K562 (cell line): ENCODE results near the gene ZNF689. TPM values are rescaled to one million over a fixed set of nuclear protein-coding genes. Genes with fewer than 3 reads are reported as not detected.

Experiments
- ATAC-seq: fragments of 200-7000 bp; cut with Tn5 transposase; 3 replicates; pipeline ENCODE4 v1.9.1; 2020; ENCODE audit warnings: moderate library complexity
- BruUV-seq: library from RNA; stranded (reverse); fragments of 400-500 nt; replicated peaks from 2 replicates; lab custom pipeline; 2021; lab: Mats Ljungman, UMichigan
- CTCF ChIA-PET: fragments of 300-600 bp; formaldehyde crosslinking; extraction: SDS; loops from one replicate; lab custom pipeline; 2021; ENCODE audit warnings: low intra/inter-chr PET ratio; lab: Yijun Ruan, JAX
- POLR2A ChIA-PET: fragments of 300-600, 350-650 bp; sonication (Branson Sonifier 250); formaldehyde crosslinking; extraction: SDS; loops from one replicate; lab custom pipeline; 2021; ENCODE audit warnings: antibody characterized with exemption, inconsistent platforms; lab: Yijun Ruan, JAX
- DNase-seq, 4 experiments: peaks; one replicate each; pipeline versions ENCODE4 v3.0.0 to v3.0.0-alpha.2; 2011 to 2018; ENCODE audit warnings: low spot score in 3 of 4, mixed read lengths in 3 of 4; ENCODE audit errors: extremely low read depth in 1 of 4
- FAIRE-seq: peaks from 2 replicates; lab custom pipeline; 2011; peaks lifted over from hg19 to GRCh38; lab: Jason Lieb, UNC
- H2AFZ ChIP-seq: 2 replicates; pipeline ENCODE4 v1.6.0; 2011; ENCODE audit warnings: low read depth, low read length, control low read depth, inconsistent platforms
- H3K27ac ChIP-seq: fragments of 200-600 bp; 3 replicates; pipeline ENCODE4 v1.8.0; 2011; ENCODE audit warnings: low read depth, mild to moderate bottlenecking, control low read depth, inconsistent platforms, low read length, moderate library complexity, mixed read lengths; ENCODE audit errors: extremely low read depth
- H3K27me3 ChIP-seq, 2 experiments: fragments of 300-600 bp in 1 of 2; 2 replicates in 1 of 2; 3 replicates in 1 of 2; pipeline versions ENCODE4 v1.6.0 to v1.8.0; 2011; ENCODE audit warnings: inconsistent platforms in 2 of 2, low read length in 2 of 2, mild to moderate bottlenecking in 1 of 2, mixed read lengths in 1 of 2, moderate library complexity in 1 of 2; ENCODE audit not compliant: control insufficient read depth in 2 of 2, insufficient read depth in 2 of 2
- H3K36me3 ChIP-seq: fragments of 300-600 bp; 3 replicates; pipeline ENCODE4 v1.8.0; 2011; ENCODE audit warnings: mild to moderate bottlenecking, low read length, inconsistent platforms; ENCODE audit not compliant: control insufficient read depth, insufficient read depth
- H3K4me1 ChIP-seq, 2 experiments: fragments of 200-600 bp in 1 of 2; replicated peaks in 1 of 2; 2 replicates in 1 of 2; 3 replicates in 1 of 2; pipeline versions ENCODE4 v1.5.1 to v1.8.0; 2011; ENCODE audit warnings: inconsistent platforms in 2 of 2, low read length in 2 of 2, mild to moderate bottlenecking in 1 of 2, mixed read lengths in 1 of 2, moderate library complexity in 1 of 2; ENCODE audit not compliant: control insufficient read depth in 2 of 2, insufficient read depth in 2 of 2
- H3K4me2 ChIP-seq: 2 replicates; pipeline ENCODE4 v1.6.1; 2011; ENCODE audit warnings: low read length, control low read depth, inconsistent platforms, mixed read lengths; ENCODE audit not compliant: insufficient read depth
- H3K4me3 ChIP-seq: fragments of 200-600 bp; sonication (generic), shearing (Covaris generic); 2 replicates; pipeline ENCODE4 v1.5.1; 2016; ENCODE audit warnings: control low read depth, inconsistent platforms
- H3K79me2 ChIP-seq: fragments of 200-600 bp; 3 replicates; pipeline ENCODE4 v1.8.0; 2011; ENCODE audit warnings: low read length, inconsistent platforms; ENCODE audit not compliant: control insufficient read depth, insufficient read depth
- H3K9ac ChIP-seq, 2 experiments: 2 replicates each; pipeline versions ENCODE4 v1.6.0 to v1.6.1; 2011; ENCODE audit warnings: low read depth in 2 of 2, low read length in 2 of 2, control low read depth in 1 of 2, inconsistent platforms in 1 of 2, mild to moderate bottlenecking in 1 of 2, mixed read lengths in 1 of 2; ENCODE audit not compliant: insufficient read depth in 1 of 2
- H3K9me1 ChIP-seq: one replicate; pipeline ENCODE4 v1.6.0; 2011; ENCODE audit warnings: inconsistent platforms, mild to moderate bottlenecking, low read length, moderate library complexity; ENCODE audit not compliant: control insufficient read depth, insufficient read depth
- H3K9me3 ChIP-seq: replicated peaks from 2 replicates; pipeline ENCODE4 v1.5.1; 2011; ENCODE audit warnings: low read depth, low read length, inconsistent platforms; ENCODE audit not compliant: control insufficient read depth, insufficient read depth
- H4K20me1 ChIP-seq: replicated peaks from 2 replicates; pipeline ENCODE4 v1.6.1; 2011; ENCODE audit warnings: low read length, inconsistent platforms, mixed read lengths; ENCODE audit not compliant: control insufficient read depth, insufficient read depth
- FOXP4 ChIP-seq: sonication (generic); formaldehyde crosslinking; IDR thresholded peaks from 2 replicates; pipeline ENCODE4 v1.8.0; 2022; ENCODE audit warnings: mild to moderate bottlenecking, missing genetic modification reagents, borderline replicate concordance
- LCOR ChIP-seq: sonication (generic); formaldehyde crosslinking; IDR thresholded peaks from 2 replicates; pipeline ENCODE4 v1.8.0; 2022; ENCODE audit warnings: mild to moderate bottlenecking, missing genetic modification reagents
- MXI1 ChIP-seq: IDR thresholded peaks from 2 replicates; pipeline ENCODE4 v1.6.1; 2011; ENCODE audit warnings: low read depth, mild to moderate bottlenecking, improper control_type of control experiment, low read length
- SP1 ChIP-seq: sonication (generic); formaldehyde crosslinking; IDR thresholded peaks from 2 replicates; pipeline ENCODE4 v1.8.1; 2022; ENCODE audit warnings: mild to moderate bottlenecking, missing genetic modification reagents
- ZNF121 ChIP-seq: sonication (generic); formaldehyde crosslinking; conservative IDR thresholded peaks from 2 replicates; pipeline ENCODE4 v1.8.0; 2022; ENCODE audit warnings: missing genetic modification reagents
- ZNF165 ChIP-seq: fragments of 250-450 bp; sonication (Bioruptor Pico); IDR thresholded peaks from 2 replicates; pipeline ENCODE4 v1.4.0; 2020; ENCODE audit warnings: borderline replicate concordance
- ZNF449 ChIP-seq: fragments of 250-450 bp; sonication (Bioruptor Pico); IDR thresholded peaks from 2 replicates; pipeline ENCODE4 v1.8.0; 2022; ENCODE audit warnings: moderate library complexity, mild to moderate bottlenecking, inconsistent platforms
- ZNF511 ChIP-seq: sonication (generic); formaldehyde crosslinking; IDR thresholded peaks from 2 replicates; pipeline ENCODE4 v1.8.0; 2022; ENCODE audit warnings: mild to moderate bottlenecking, missing genetic modification reagents
- WGBS: fragments of 100-300 bp; shearing (Covaris generic); methylation state at CpG from one replicate; pipeline ENCODE4 v1.1.6; 2016; ENCODE audit warnings: low coverage, mixed read lengths; ENCODE audit not compliant: insufficient coverage; ENCODE audit errors: missing lambda C conversion rate; 5-methylcytosine and 5-hydroxymethylcytosine counted together
- in situ Hi-C: fragments of 300-500 bp; cut with MboI; formaldehyde crosslinking; loops from 4 replicates; pipeline ENCODE4 v1.15.0; 2018; ENCODE audit warnings: inconsistent platforms, mixed read lengths
- intact Hi-C: fragments of 100-400 bp; cut with micrococcal nuclease; formaldehyde crosslinking; loops from 2 replicates; pipeline ENCODE4 v1.14.2; 2022
- polyA plus RNA-seq, 8 experiments: library from polyadenylated mRNA; depleted of rRNA in 4 of 8; stranded (reverse) in 5 of 8; unstranded in 3 of 8; fragments of >200 nt; fragmentation: Nextera tagmentation in 2 of 8; fragmentation: Illumina TruSeq in 1 of 8; extraction: Ambion mirVana in 2 of 8; extraction: Trizol in 1 of 8; gene quantifications; 2 replicates each; pipeline versions ENCODE4 v1.2.1 to v1.2.3, GENCODE V29; 2011 to 2014; ENCODE audit warnings: inconsistent platforms in 1 of 8, missing spikeins in 1 of 8
- total RNA-seq, 7 experiments: library from RNA; depleted of rRNA in 6 of 7; stranded (reverse); fragments of >200 nt in 6 of 7; fragmentation: Illumina TruSeq in 2 of 7; extraction: Trizol in 2 of 7; gene quantifications; 2 replicates each; pipeline versions ENCODE4 v1.2.1 to v1.2.3, GENCODE V29; 2011 to 2021; ENCODE audit warnings: low replicate concordance in 1 of 7

Gene ZNF689
- total and polyA plus RNA-seq, 9 of the 15 experiments (the other 6 are each of a cell fraction or from before 2014, with no cell fraction given) = 5.4 to 15.4 (median 10.8) TPM

- no peak for TF ChIP-seq MXI1
- TF ChIP-seq ZNF165 (CRISPR knock-in tag) = no peak
- TF ChIP-seq SP1 = 0 out of 2 replicates have a peak, but pooled peaks have one; percentile 17
- no peak for FAIRE-seq
- Histone ChIP-seq H3K4me1 (peaks cover 27 to 58% of the 10 kb centered on the region in 2 experiments; a peak in 4 of 5 replicates), H4K20me1 (no peaks in the 10 kb centered on the region; the same call in 1 of the 2 replicates), H3K79me2 (peaks cover 30% of the 10 kb centered on the region), H3K4me2 (no peak overlapping the region), H3K9ac (no peak overlapping the region), H3K27ac (no peak overlapping the region), H3K9me1 (no peaks in the 10 kb centered on the region), H3K27me3 (no peaks in the 10 kb centered on the region), H3K4me3 (no peak overlapping the region), H2AFZ (no peak overlapping the region), H3K36me3 (peaks cover 28% of the 10 kb centered on the region; the same call in 2 of the 3 replicates), H3K9me3 (no peaks in the 10 kb centered on the region; the same call in 1 of the 2 replicates)
- WGBS = 90% methylated on average over 8 of the region's 10 CpGs
- CTCF ChIA-PET = no interaction called here
- POLR2A ChIA-PET = interaction anchor here (4.9 kb wide), 1 partner anchor 15 kb away, joined by 20 read pairs; no protein-coding TSS in a partner anchor
- ATAC-seq = no peak
- intact Hi-C loops = no loop called here
- no TSS peak for BruUV-seq
- in situ Hi-C loops = no loop called here
- DNase-seq = no peak
Measured at GRCh38 chr16:30556125-30556473, 54.1 kb downstream of the ZNF689 start.

- Histone ChIP-seq H3K9me1 (no peaks in the 10 kb centered on the region), H3K27me3 (no peaks in the 10 kb centered on the region), H3K4me2 (no peak overlapping the region), H3K9ac (no peak overlapping the region), H3K79me2 (peaks cover 30% of the 10 kb centered on the region), H3K9me3 (no peaks in the 10 kb centered on the region; the same call in 1 of the 2 replicates), H2AFZ (no peak overlapping the region), H3K27ac (no peak overlapping the region), H3K4me3 (no peak overlapping the region), H3K36me3 (peaks cover 28% of the 10 kb centered on the region; the same call in 2 of the 3 replicates), H3K4me1 (peaks cover 27 to 58% of the 10 kb centered on the region in 2 experiments; a peak in 4 of 5 replicates), H4K20me1 (no peaks in the 10 kb centered on the region; the same call in 1 of the 2 replicates)
- BruUV-seq = no TSS peak
- ATAC-seq (no peak), FAIRE-seq (no peak), DNase-seq (no peak)
- 98% methylated on average over 36 of the region's 69 CpGs for WGBS
- intact Hi-C loops (no loop called here), in situ Hi-C loops (no loop called here)
- POLR2A ChIA-PET = interaction anchor here (1.4 to 4.9 kb wide), 2 partner anchors 14 to 28 kb away, joined by 5 to 20 read pairs; no protein-coding TSS in a partner anchor
- CTCF ChIA-PET = no interaction called here
- TF ChIP-seq ZNF121 (CRISPR knock-in tag) (no peak), LCOR (CRISPR knock-in tag) (no peak), ZNF511 (CRISPR knock-in tag) (no peak), ZNF449 (CRISPR knock-in tag) (no peak), FOXP4 (CRISPR knock-in tag) (no peak)
Measured at GRCh38 chr16:30555315-30556124, 54.7 kb downstream of the ZNF689 start.
